ENCODE measurements around the gene CACNG1.
"Not testable (repeated sequence)": the region's sequence is repeated elsewhere in the genome, so short reads cannot be mapped to it uniquely, and the experiment has no call there.

Gene CACNG1

GRCh38 chr17:67092291-67092690 is 47.9 kb downstream of the CACNG1 start:
- no peak overlapping the region for H3K4me3 ChIP-seq (ENCODE audit: low read depth, low read length)
- no peak for TF ChIP-seq CTCF (IDR thresholded peaks at IDR 0.05; ENCODE audit: low read depth, low read length)

- not testable (repeated sequence) for H3K4me3 ChIP-seq (ENCODE audit: low read depth, low read length)
Observed at GRCh38 chr17:67092710-67093109, 48.4 kb downstream of the CACNG1 start.

- H3K4me3 ChIP-seq (ENCODE audit: low read depth, low read length) = no peak overlapping the region
- TF ChIP-seq CTCF (IDR thresholded peaks at IDR 0.05; ENCODE audit: low read depth, low read length) = no peak
Observed at GRCh38 chr17:67093348-67093747, 49.0 kb downstream of the CACNG1 start.

DNA sequence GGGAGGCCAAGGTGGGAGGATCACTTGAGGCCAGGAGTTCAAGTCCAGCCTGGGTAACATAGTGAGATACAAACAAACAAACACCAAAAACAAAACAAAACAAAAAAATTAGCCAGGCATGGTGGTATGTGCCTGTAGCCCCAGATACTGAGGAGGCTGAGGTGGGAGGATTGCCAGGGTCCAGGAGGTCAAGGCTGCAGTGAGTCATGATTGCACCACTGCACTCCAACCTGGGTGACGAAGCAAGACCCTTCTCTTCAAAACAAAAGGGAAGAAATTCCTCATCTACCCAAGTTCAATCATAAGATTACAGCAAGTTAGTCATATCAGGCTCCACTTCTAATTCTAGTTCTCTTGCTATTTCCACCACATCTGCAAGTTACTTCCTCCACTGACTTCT is 50.9 kb downstream of the CACNG1 start:
- not testable (repeated sequence) for H3K4me3 ChIP-seq (ENCODE audit: low read depth, low read length)

GRCh38 chr17:67095803-67096202 is 51.4 kb downstream of the CACNG1 start:
- H3K4me3 ChIP-seq (ENCODE audit: low read depth, low read length) = no peak overlapping the region
- no peak for TF ChIP-seq CTCF (IDR thresholded peaks at IDR 0.05; ENCODE audit: low read depth, low read length)

GRCh38 chr17:67096609-67097008 is 52.3 kb downstream of the CACNG1 start:
- no peak for TF ChIP-seq CTCF (IDR thresholded peaks at IDR 0.05; ENCODE audit: low read depth, low read length)

GRCh38 chr17:67098006-67098405 is 53.7 kb downstream of the CACNG1 start:
- no peak for TF ChIP-seq CTCF (IDR thresholded peaks at IDR 0.05; ENCODE audit: low read depth, low read length)
- H3K4me3 ChIP-seq (ENCODE audit: low read depth, low read length) = no peak overlapping the region

More at GRCh38 chr17:67096609-67097008, 52.3 kb downstream of the CACNG1 start:
- no peak overlapping the region for H3K4me3 ChIP-seq (ENCODE audit: low read depth, low read length)

DNA sequence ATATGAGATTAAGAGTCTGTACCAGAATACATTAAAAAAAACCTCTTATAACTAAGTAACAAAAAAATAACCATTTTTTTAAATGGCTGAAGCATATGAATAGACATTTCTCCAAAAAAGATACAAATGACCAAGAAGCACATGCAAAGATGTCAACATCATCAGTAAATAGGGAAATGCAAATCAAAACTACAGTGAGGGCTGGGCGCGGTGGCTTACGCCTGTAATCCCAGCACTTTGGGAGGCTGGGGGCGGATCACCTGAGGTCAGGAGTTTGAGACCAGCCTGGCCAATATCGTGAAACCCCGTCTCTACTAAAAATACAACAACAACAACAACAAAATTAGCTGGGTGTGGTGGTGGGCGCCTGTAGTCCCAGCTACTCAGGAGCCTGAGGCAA is 60.3 kb downstream of the CACNG1 start:
- not testable (repeated sequence) for H3K4me3 ChIP-seq (ENCODE audit: low read depth, low read length)

DNA sequence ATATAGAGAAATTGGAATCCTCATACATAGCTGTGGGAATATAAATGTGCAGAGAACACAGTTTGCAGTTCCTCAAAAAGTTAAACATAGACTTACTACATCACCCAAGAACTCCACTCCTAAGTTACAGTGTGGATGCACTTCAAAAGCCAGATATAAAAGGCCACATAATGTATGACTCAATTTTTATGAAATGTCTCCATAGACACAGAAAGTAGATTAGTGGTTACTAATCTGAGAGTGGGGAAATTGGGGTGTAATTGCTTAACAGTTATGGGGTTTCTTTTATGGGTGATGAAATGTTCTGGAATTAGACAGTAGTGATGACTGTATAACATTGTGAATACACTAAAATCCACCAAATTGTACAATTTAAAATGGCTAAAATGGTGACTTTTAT is 60.9 kb downstream of the CACNG1 start:
- no peak overlapping the region for H3K4me3 ChIP-seq (ENCODE audit: low read depth, low read length)
- no peak for TF ChIP-seq CTCF (IDR thresholded peaks at IDR 0.05; ENCODE audit: low read depth, low read length)
